ENCODE results near the gene CFAP57. TPM values are rescaled to one million over a fixed set of nuclear protein-coding genes. Genes with fewer than 3 reads are reported as not detected.

CFAP57 gene
- total RNA-seq, 1 donor from 2014 or later, result 0.17 TPM

DNA sequence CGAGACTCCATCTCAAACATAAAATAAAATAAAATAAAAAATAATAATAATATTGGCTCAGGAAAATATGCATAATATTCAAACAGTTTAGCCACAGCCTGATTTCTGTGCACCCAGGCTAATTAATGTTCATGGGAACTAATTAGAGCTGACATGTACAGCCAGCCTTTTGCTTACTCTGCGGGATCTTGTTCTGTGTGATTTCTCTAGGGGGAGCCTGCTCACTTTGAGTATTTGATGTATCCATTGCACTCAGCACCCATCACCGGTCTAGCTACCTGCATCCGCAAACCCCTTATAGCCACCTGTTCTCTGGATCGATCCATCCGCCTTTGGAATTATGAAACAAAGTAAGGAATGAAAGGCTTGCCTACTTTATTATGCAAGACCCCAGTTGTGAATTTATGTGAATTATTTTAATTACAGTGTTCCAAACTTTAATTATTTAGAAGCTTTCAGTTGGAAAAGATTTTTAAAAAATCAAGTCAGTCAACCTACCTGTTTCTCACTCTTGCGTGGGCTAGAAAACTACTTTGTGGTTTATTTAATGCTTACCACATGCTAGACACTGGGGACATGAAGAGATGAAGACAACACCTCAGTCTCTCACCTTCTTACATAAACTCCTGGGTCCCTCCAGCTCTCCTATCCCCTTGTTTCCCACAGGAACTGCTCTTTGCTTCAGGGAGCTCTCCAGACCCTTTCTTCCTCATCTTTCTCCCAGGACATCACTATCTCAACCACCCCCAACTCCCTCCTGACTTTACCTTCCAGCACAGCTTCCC is 25.4 kb downstream of the CFAP57 start:
- no peak for DNase-seq
- no peak for ATAC-seq
- intact Hi-C loops (cut with DNase I), result no loop called here

GRCh38 chr1:43199093-43199726 is 27.1 kb downstream of the CFAP57 start:
- ATAC-seq (peak; percentile 42), DNase-seq (no peak)
- intact Hi-C loops (cut with DNase I), result no loop called here
- Histone ChIP-seq H3K27ac (no peak overlapping the region), H3K36me3 (no peaks in the 10 kb centered on the region), H3K4me1 (no peaks in the 10 kb centered on the region), H3K27me3 (no peaks in the 10 kb centered on the region), H3K4me3 (no peak overlapping the region), H3K9me3 (no peaks in the 10 kb centered on the region)
- TF ChIP-seq, protein P1, sequence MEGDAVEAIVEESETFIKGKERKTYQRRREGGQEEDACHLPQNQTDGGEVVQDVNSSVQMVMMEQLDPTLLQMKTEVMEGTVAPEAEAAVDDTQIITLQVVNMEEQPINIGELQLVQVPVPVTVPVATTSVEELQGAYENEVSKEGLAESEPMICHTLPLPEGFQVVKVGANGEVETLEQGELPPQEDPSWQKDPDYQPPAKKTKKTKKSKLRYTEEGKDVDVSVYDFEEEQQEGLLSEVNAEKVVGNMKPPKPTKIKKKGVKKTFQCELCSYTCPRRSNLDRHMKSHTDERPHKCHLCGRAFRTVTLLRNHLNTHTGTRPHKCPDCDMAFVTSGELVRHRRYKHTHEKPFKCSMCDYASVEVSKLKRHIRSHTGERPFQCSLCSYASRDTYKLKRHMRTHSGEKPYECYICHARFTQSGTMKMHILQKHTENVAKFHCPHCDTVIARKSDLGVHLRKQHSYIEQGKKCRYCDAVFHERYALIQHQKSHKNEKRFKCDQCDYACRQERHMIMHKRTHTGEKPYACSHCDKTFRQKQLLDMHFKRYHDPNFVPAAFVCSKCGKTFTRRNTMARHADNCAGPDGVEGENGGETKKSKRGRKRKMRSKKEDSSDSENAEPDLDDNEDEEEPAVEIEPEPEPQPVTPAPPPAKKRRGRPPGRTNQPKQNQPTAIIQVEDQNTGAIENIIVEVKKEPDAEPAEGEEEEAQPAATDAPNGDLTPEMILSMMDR (IDR thresholded peaks at IDR 0.05), result no peak

More for the DNA sequence above, 25.4 kb downstream of the CFAP57 start:
- H3K4me1 ChIP-seq, result no peaks in the 10 kb centered on the region
- no peak overlapping the region for H3K27ac ChIP-seq
- no peaks in the 10 kb centered on the region for H3K9me3 ChIP-seq
- H3K4me3 ChIP-seq, result no peak overlapping the region
- H3K36me3 ChIP-seq, result no peaks in the 10 kb centered on the region
- no peaks in the 10 kb centered on the region for H3K27me3 ChIP-seq
- TF ChIP-seq, protein P1 (IDR thresholded peaks at IDR 0.05), result no peak

- Histone ChIP-seq H3K9me3 (no peaks in the 10 kb centered on the region), H3K4me1 (peaks cover 19% of the 10 kb centered on the region), H3K27me3 (no peaks in the 10 kb centered on the region), H3K4me3 (no peak overlapping the region), H3K36me3 (no peaks in the 10 kb centered on the region), H3K27ac (no peak overlapping the region)
- ATAC-seq (no peak), DNase-seq (no peak)
- intact Hi-C loops (cut with DNase I), result no loop called here
- TF ChIP-seq, protein P1 (IDR thresholded peaks at IDR 0.05), result no peak
Observed at GRCh38 chr1:43203859-43204258, 31.7 kb downstream of the CFAP57 start.

- H3K4me1 ChIP-seq, result peaks cover 19% of the 10 kb centered on the region
- intact Hi-C loops (cut with DNase I), result no loop called here
Observed at GRCh38 chr1:43204394-43204793, 32.3 kb downstream of the CFAP57 start.

GRCh38 chr1:43205671-43206070 is 33.5 kb downstream of the CFAP57 start:
- ATAC-seq (no peak), DNase-seq (no peak)
- H3K9me3 ChIP-seq, result no peaks in the 10 kb centered on the region
- TF ChIP-seq, protein P1 (IDR thresholded peaks at IDR 0.05), result no peak
- no peaks in the 10 kb centered on the region for H3K27me3 ChIP-seq
- H3K36me3 ChIP-seq, result no peaks in the 10 kb centered on the region
- peaks cover 19% of the 10 kb centered on the region for H3K4me1 ChIP-seq
- intact Hi-C loops (cut with DNase I), result no loop called here
- H3K4me3 ChIP-seq, result no peak overlapping the region
- peak overlapping the region; percentile 7 for H3K27ac ChIP-seq

More at GRCh38 chr1:43204394-43204793, 32.3 kb downstream of the CFAP57 start:
- no peak overlapping the region for H3K27ac ChIP-seq
- H3K27me3 ChIP-seq, result no peaks in the 10 kb centered on the region
- no peaks in the 10 kb centered on the region for H3K36me3 ChIP-seq
- ATAC-seq (no peak), DNase-seq (no peak)
- H3K4me3 ChIP-seq, result no peak overlapping the region
- H3K9me3 ChIP-seq, result no peaks in the 10 kb centered on the region
- TF ChIP-seq, protein P1 (IDR thresholded peaks at IDR 0.05), result no peak

All from upper lobe of right lung (tissue), 1 donor.